Endothelial cell of umbilical vein (primary cell): ENCODE measurements around the gene FOXRED1. TPM values are rescaled to one million over a fixed set of nuclear protein-coding genes. Genes with fewer than 3 reads are reported as not detected.

ENCODE experiments used
- BruUV-seq: library from RNA; stranded (reverse); fragments of 400-500 nt; replicated peaks from 2 replicates; lab custom pipeline; 2021; lab: Mats Ljungman, UMichigan
- CTCF ChIA-PET: fragments of 300-600, 350-600 bp; sonication (Branson Sonifier 250); formaldehyde crosslinking; loops from one replicate; lab custom pipeline; 2021; ENCODE audit warnings: antibody characterized with exemption, inconsistent platforms; lab: Charles Lee
- POLR2A ChIA-PET: fragments of 300-600, 350-600 bp; sonication (Branson Sonifier 250); formaldehyde crosslinking; loops from one replicate; lab custom pipeline; 2021; ENCODE audit warnings: antibody characterized with exemption, inconsistent platforms; lab: Charles Lee
- DNase-seq: peaks from one replicate; pipeline ENCODE4 v3.0.0-alpha.2; 2011; ENCODE audit warnings: low read depth, low spot score
- FAIRE-seq: peaks from 2 replicates; lab custom pipeline; 2011; peaks lifted over from hg19 to GRCh38; lab: Jason Lieb, UNC
- H2AFZ ChIP-seq: 2 replicates; pipeline ENCODE4 v1.6.0; 2012; ENCODE audit warnings: low read depth, low read length, control low read depth, inconsistent platforms
- H3K27ac ChIP-seq: 2 replicates; pipeline ENCODE4 v1.5.1; 2011; ENCODE audit warnings: low read depth, mild to moderate bottlenecking, control low read depth, low read length, moderate library complexity; ENCODE audit not compliant: insufficient read depth
- H3K27me3 ChIP-seq, 2 experiments: 2 replicates each; pipeline versions ENCODE4 v1.6.0 to v1.6.1; 2011; ENCODE audit warnings: low read length in 2 of 2, mixed read lengths in 1 of 2; ENCODE audit not compliant: control insufficient read depth in 2 of 2, insufficient read depth in 2 of 2
- H3K36me3 ChIP-seq, 2 experiments: 2 replicates in 1 of 2; 3 replicates in 1 of 2; pipeline ENCODE4 v1.5.1; 2011; ENCODE audit warnings: low read length in 2 of 2, mild to moderate bottlenecking in 1 of 2, moderate library complexity in 1 of 2; ENCODE audit not compliant: control insufficient read depth in 2 of 2, insufficient read depth in 2 of 2; ENCODE audit errors: extremely low read depth in 1 of 2
- H3K4me1 ChIP-seq: 3 replicates; pipeline ENCODE4 v1.5.1; 2011; ENCODE audit warnings: mild to moderate bottlenecking, low read length; ENCODE audit not compliant: control insufficient read depth, insufficient read depth; ENCODE audit errors: extremely low read depth
- H3K4me2 ChIP-seq: 2 replicates; pipeline ENCODE4 v1.6.1; 2011; ENCODE audit warnings: low read length, control low read depth, mixed read lengths; ENCODE audit not compliant: insufficient read depth
- H3K4me3 ChIP-seq, 3 experiments: fragments of 200-600 bp in 1 of 3; sonication (generic), shearing (Covaris generic) in 1 of 3; replicated peaks in 1 of 3; 2 replicates each; pipeline ENCODE4 v1.5.1; 2011 to 2016; ENCODE audit warnings: control low read depth in 3 of 3, low read length in 3 of 3, mild to moderate bottlenecking in 2 of 3, inconsistent platforms in 1 of 3, low read depth in 1 of 3, moderate library complexity in 1 of 3; ENCODE audit not compliant: insufficient read depth in 1 of 3
- H3K79me2 ChIP-seq: 2 replicates; pipeline ENCODE4 v1.6.0; 2012; ENCODE audit warnings: low read length, inconsistent platforms; ENCODE audit not compliant: control insufficient read depth, insufficient read depth
- H3K9ac ChIP-seq: replicated peaks from 2 replicates; pipeline ENCODE3; 2011; ENCODE audit warnings: low read length, control low read depth; ENCODE audit not compliant: insufficient read depth; ENCODE audit errors: extremely low read depth
- H3K9me1 ChIP-seq: replicated peaks from 3 replicates; pipeline ENCODE4 v1.6.0; 2011; ENCODE audit warnings: mild to moderate bottlenecking, low read length; ENCODE audit not compliant: control insufficient read depth, insufficient read depth; ENCODE audit errors: extremely low read depth
- H3K9me3 ChIP-seq: replicated peaks from 2 replicates; pipeline ENCODE4 v1.5.1; 2012; ENCODE audit warnings: low read length, inconsistent platforms; ENCODE audit not compliant: control insufficient read depth, insufficient read depth
- H4K20me1 ChIP-seq: replicated peaks from 2 replicates; pipeline ENCODE3; 2011; ENCODE audit warnings: mild to moderate bottlenecking, low read length; ENCODE audit not compliant: control insufficient read depth, insufficient read depth; ENCODE audit errors: extremely low read depth
- CTCF ChIP-seq, 2 donors: IDR thresholded peaks; 1 replicate in 1 of 2; 2 replicates in 1 of 2; pipeline ENCODE4 v1.5.1; 2011; ENCODE audit warnings: low read length in 2 of 2, mild to moderate bottlenecking in 2 of 2, moderate library complexity in 2 of 2, control low read depth in 1 of 2, inconsistent platforms in 1 of 2, low read depth in 1 of 2; ENCODE audit not compliant: insufficient read depth in 1 of 2; ENCODE audit errors: extremely low read depth in 1 of 2
- EZH2 ChIP-seq: IDR thresholded peaks from 2 replicates; pipeline ENCODE4 v1.6.1; 2012; ENCODE audit warnings: borderline replicate concordance, low read depth, mild to moderate bottlenecking, moderate library complexity, low read length, inconsistent platforms; ENCODE audit not compliant: severe bottlenecking
- FOS ChIP-seq: IDR thresholded peaks from 2 replicates; pipeline ENCODE4 v1.6.1; 2011; ENCODE audit warnings: mild to moderate bottlenecking, low read length, moderate library complexity, borderline replicate concordance; ENCODE audit not compliant: insufficient read depth
- GATA2 ChIP-seq: IDR thresholded peaks from 2 replicates; pipeline ENCODE4 v1.7.0; 2011; ENCODE audit warnings: low read depth, mild to moderate bottlenecking, moderate library complexity, mixed read lengths, low read length; ENCODE audit not compliant: insufficient read length, insufficient read depth
- JUN ChIP-seq: IDR thresholded peaks from 2 replicates; pipeline ENCODE4 v1.6.1; 2011; ENCODE audit warnings: borderline replicate concordance, low read depth; ENCODE audit not compliant: insufficient read length, insufficient read depth
- MAX ChIP-seq: IDR thresholded peaks from 2 replicates; pipeline ENCODE4 v1.6.1; 2011; ENCODE audit not compliant: insufficient read depth, insufficient read length
- MYC ChIP-seq: IDR thresholded peaks from one replicate; pipeline ENCODE4 v1.6.1; 2011; ENCODE audit warnings: mild to moderate bottlenecking, low read depth, low read length
- POLR2A ChIP-seq: IDR thresholded peaks from 2 replicates; pipeline ENCODE4 v1.6.1; 2012; ENCODE audit warnings: low read depth, mild to moderate bottlenecking, control low read depth, low read length
- POLR2AphosphoS5 ChIP-seq: IDR thresholded peaks from 2 replicates; pipeline ENCODE4 v1.6.1; 2012; ENCODE audit warnings: low read depth, mild to moderate bottlenecking, control low read depth, low read length, moderate library complexity; ENCODE audit not compliant: insufficient read depth
- dilution Hi-C: fragments of 300-500 bp; cut with MboI; formaldehyde crosslinking; loops from one replicate; pipeline ENCODE4 v1.15.0; 2019; ENCODE audit warnings: low sequenced_read_pairs; ENCODE audit not compliant: extremely low pct_ligation_motif_present
- intact Hi-C: fragments of 100-400 bp; cut with micrococcal nuclease; formaldehyde crosslinking; loops from one replicate; pipeline ENCODE4 v1.10.0; 2022
- polyA plus RNA-seq, 4 experiments: library from polyadenylated mRNA; depleted of rRNA in 3 of 4; stranded (reverse) in 3 of 4; unstranded in 1 of 4; fragments of >200 nt; gene quantifications; 2 replicates each; pipeline versions ENCODE4 v1.2.1 to v1.2.3, GENCODE V29; 2011 to 2012; ENCODE audit warnings: missing spikeins in 1 of 4
- total RNA-seq: library from RNA; stranded (reverse); gene quantifications from 2 replicates; pipeline ENCODE4 v1.2.3, GENCODE V29; 2021

Gene FOXRED1
- total and polyA plus RNA-seq, 2 donors (not counting 3 experiments of a cell fraction or from before 2014, with no cell fraction given): 32.4 to 33.5 TPM

- peak; percentile 92 for DNase-seq
- ChIA-PET CTCF (no interaction called here), POLR2A (no interaction called here)
- dilution Hi-C loops: no loop called here
- no peak overlapping the region for H2AFZ ChIP-seq
- H3K79me2 ChIP-seq: no peaks in the 10 kb centered on the region
- BruUV-seq: no TSS peak
- no peaks in the 10 kb centered on the region for H3K9me1 ChIP-seq
- H3K4me3 ChIP-seq: no peak overlapping the region
- no peaks in the 10 kb centered on the region for H3K27me3 ChIP-seq
- no peak overlapping the region for H3K4me2 ChIP-seq
- intact Hi-C loops: no loop called here
- H4K20me1 ChIP-seq: no peaks in the 10 kb centered on the region
- FAIRE-seq: peak; percentile 97
- no peaks in the 10 kb centered on the region for H3K36me3 ChIP-seq
- no peak overlapping the region for H3K9ac ChIP-seq
- peaks cover 13% of the 10 kb centered on the region for H3K4me1 ChIP-seq
- H3K27ac ChIP-seq: no peak overlapping the region
- TF ChIP-seq FOS: peak; percentile 51
- no peak for TF ChIP-seq CTCF (IDR thresholded peaks at IDR 0.05; ENCODE audit: extremely low read depth in 1 of 2, insufficient read depth in 1 of 2, low read depth in 1 of 2, low read length in 2 of 2)
- TF ChIP-seq MAX: no peak
- TF ChIP-seq POLR2A: no peak
- TF ChIP-seq POLR2AphosphoS5: no peak
- no peak for TF ChIP-seq EZH2
- no peak for TF ChIP-seq GATA2
- peak; percentile 59 for TF ChIP-seq JUN
- no peak for TF ChIP-seq MYC
- no peaks in the 10 kb centered on the region for H3K9me3 ChIP-seq
Measured at GRCh38 chr11:126284829-126285228, 15.9 kb downstream of the FOXRED1 start.
